SIG-M5 (cell line): ENCODE data around the gene ZNF565.
"Not testable (repeated sequence)": the region's sequence is repeated elsewhere in the genome, so short reads cannot be mapped to it uniquely, and the experiment has no call there.

Source experiments
- DNase-seq: peaks from one replicate; lab custom pipeline; 2025; lab: John Stamatoyannopoulos, UW

The ZNF565 gene

GRCh38 chr19:36210497-36210896 lies 4.0 kb downstream of the ZNF565 start:
- DNase-seq: no peak

- DNase-seq: no peak
Observed at GRCh38 chr19:36209372-36209771, 5.1 kb downstream of the ZNF565 start.

- no peak for DNase-seq
Observed at GRCh38 chr19:36207605-36208252, 6.7 kb downstream of the ZNF565 start.

DNA sequence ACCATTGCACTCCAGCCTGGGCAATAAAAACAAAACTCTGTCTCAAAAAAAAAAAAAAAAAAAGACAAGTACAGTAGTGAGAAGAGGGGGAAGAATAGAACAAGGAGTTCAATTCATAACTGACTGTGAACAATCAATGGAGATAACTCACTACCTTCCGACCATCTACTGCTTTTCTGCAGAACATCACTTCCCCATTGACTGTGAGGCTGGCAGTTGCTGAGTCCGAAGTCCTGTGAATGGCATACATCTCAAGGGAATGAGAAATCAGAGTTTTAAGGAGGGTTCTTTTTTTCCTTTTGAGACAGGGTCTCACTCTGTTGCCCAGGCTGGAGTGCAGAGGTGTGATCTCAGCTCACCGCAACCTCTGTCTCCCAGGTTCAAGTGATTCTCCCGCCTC lies 11.2 kb downstream of the ZNF565 start:
- no peak for DNase-seq

DNA sequence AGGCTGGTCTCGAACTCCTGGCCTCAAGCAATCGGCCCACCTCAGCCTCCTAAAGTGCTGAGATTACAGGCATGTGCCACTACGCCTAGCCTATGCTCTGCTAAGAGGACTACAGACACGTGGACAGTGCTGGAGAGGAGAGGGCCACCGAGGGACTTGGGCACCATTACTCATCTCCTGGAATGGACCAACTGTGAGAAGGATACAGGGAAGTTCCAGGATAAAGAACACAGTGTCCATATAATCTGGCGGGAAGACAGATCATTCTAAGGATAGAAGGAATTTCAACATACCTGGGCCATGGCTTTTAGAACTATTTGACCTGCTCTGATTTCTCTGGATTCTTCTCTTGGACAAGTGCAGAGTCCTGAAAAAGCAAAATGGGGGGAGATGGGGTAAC lies 12.8 kb downstream of the ZNF565 start:
- DNase-seq: no peak

DNA sequence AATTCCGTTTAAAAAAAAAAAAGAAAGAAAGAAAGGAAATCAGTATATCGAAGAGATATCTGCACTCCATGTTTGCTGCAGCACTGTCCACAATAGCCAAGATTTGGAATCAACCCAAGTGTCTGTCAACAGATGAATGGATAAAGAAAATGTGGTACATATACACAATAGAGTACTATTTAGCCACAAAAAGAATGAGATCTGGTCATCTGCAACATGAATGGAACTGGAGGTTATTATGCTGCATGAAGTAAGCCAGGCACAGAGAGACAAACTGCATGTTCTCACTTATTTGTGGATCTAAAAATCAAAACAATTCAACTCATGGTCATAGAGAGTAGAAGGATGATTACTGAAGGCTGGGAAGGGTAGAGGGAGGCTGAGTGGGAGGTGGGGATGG lies 16.3 kb downstream of the ZNF565 start:
- DNase-seq: no peak

GRCh38 chr19:36196249-36196648 lies 18.2 kb downstream of the ZNF565 start:
- no peak for DNase-seq

DNA sequence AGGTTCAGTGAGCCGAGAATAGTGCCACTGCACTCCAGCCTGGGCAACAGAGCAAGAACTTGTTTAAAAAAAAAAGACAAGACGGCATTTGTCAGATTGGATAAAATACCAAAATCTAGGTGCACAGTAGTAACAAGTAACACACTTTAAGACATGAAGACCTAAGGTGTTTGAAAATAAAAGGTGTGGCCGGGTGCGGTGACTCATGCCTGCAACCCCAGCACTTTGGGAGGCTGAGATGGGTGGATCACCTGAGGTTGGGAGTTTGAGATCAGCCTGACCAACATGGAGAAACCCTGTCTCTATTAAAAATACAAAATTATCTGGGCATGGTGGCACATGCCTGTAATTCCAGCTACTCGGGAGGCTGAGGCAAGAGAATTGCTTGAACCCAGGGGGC lies 27.7 kb downstream of the ZNF565 start:
- not testable (repeated sequence) for DNase-seq

DNA sequence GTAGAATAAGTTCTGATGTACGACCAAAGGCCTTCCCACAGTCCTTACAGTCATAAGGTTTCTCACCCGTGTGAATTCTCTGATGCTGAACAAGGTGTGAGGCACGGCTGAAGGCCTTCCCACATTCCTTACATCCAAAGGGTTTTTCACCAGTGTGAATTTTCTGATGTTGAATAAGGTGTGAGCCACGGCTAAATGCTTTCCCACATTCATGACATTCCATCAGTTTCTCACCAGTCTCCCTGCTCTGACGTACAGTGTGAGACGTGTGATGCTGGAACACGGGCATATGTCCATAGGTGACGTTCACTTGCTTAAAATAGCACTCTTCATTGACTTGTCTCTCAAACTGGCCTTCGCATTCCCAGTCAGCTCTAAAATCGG lies 31.2 kb downstream of the ZNF565 start:
- DNase-seq: no peak

- DNase-seq: no peak
Observed at GRCh38 chr19:36182612-36183244, 31.7 kb downstream of the ZNF565 start.

GRCh38 chr19:36179077-36179476 lies 35.4 kb downstream of the ZNF565 start:
- not testable (repeated sequence) for DNase-seq

DNA sequence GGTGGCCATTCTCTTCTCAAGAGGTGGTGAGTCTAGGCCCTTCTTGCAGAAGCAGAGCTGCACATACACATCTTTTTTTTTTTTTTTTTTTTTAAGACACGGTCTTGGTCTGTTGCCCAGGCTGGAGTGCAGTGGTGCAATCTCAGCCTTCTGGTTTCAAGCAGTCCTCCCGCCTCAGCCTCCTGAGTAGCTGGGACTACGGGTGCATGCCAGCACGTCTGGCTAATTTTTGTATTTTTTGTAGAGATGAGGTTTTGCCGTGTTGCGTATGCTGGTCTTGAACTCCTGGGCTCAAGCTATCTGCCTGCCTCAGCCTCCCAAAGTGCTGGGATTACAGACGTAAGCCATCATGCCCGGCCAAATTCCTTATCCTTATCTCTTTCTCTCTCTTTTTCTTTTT lies 40.6 kb downstream of the ZNF565 start:
- DNase-seq: not testable (repeated sequence)

DNA sequence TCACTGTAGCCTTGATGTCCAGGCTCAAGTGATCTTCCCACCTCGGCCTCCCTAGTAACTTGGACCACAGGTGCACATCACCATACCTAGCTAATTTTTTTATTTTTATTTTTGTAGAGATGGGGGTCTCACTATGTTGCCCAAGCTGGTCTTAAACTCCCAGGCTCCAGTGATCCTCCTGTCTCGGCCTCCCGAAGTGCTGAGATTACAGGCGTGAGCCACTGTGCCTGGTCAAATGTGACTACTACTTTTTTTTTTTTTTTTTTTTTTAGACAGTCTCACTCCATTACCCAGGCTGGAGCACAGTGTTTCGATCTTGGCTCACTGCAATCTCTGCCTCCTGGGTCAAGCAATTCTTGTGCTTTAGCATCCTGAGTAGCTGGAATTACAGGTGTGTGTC lies 41.6 kb downstream of the ZNF565 start:
- DNase-seq: no peak

DNA sequence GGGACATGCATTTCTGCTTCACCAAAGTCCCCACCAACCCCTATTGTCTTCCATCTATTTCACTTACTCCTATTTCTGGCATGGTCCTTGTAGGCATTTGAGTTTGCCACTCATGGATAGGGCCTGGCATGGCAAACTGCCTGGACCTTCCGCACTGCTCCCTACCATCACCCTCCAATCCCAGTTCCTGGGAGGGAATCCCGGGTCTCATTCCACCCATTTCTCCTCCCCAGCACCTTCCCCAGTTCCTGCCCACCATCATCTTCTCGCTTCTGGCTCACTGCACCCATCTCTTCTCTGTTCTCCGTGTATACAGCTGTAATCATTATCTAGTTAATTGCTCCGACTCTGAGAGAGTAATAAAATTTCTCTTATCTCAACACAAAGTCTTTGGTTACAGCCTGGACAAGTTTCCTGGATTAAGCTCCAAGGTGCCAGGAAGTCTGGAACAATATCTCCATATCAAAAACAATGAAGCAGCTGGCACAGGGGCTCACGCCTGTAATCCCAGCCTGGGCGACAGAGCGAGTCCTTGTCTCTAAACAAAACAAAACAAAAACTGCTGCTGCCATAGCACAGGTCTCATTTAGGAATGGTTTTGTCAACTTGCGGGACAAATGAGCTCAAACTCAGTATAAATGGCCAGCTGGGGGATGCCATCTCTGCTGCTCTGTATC lies 45.2 kb downstream of the ZNF565 start:
- no peak for DNase-seq

DNA sequence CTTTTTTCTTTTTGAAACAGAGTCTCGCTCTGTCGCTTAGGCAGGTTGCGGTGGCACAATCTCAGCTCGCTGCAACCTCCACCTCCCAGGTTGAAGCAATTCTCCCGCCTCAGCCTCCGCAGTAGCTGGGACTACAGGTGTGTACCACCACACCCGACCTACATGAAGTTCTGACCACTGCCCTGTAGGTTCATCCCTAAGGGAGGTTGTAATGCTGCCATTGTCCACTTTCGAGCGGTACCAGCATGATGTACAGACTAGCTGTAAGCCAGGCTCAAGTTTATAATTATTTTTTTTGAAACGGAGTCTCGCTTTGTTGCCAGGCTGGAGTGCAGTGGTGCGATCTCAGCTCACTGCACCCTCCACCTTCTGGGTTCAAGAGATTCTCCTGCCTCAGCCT lies 50.7 kb downstream of the ZNF565 start:
- DNase-seq: no peak

DNA sequence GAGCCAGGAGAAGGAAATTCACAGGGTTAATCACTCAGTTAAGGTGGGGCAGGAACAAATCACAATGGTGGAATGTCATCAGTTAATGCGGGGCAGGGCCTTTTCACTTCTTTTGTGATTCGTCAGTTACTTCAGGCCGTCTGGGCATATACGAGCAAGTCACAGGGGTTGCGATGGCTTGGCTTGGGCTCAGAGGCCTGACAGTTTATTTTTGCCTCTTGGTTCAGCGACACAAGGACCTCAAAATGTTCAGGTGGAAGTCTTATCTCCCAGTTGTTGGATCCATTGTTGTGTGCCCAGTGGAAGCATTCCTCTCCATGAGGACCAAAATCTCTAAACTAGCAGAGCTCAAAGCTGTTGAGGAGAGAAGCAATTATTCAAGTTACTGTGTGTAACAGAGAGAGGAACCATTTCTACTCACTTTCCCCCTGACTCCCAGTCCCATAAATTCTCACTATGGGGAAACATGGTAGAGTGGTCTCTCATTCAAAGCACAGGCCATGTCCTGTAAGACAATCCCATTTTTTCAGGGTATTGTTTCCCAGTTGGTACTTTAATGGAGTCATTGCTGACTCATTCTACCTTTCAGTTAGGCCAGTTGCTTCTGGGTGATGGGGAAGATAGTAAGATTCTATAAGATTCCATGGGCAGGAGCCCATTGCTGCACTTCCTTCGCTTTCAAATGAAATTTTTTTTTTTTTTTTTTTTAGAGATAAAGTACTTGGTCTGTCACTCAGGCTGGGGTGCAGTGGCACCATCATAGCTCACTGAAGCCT lies 53.5 kb downstream of the ZNF565 start:
- DNase-seq: no peak

- DNase-seq: no peak
Observed at GRCh38 chr19:36153126-36153525, 61.3 kb downstream of the ZNF565 start.

- no peak for DNase-seq
Observed at GRCh38 chr19:36152352-36153091, 61.9 kb downstream of the ZNF565 start, which contains the start of gene COX7A1. Gene COX7A1, minus strand, starts transcription at chr19:36152447. Its CDS starts 40 bp downstream, at chr19:36152407.

DNA sequence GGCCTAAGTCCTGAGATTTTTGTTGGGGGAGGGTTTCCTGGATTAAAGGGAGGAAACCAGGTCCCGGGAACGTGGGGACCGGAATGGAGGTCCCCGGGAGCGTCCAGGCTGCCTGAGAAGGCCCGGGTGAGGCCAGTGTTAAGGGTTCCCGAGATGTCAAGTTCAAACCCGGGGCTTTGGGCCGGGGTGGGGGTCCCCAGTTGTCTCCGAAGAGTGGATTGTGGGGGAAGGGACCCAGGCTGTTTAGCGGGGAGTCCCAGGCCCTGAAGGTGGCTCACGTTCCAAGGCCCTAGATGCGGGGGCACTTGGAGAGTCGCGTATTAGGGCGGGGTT lies 62.5 kb downstream of the ZNF565 start:
- DNase-seq: no peak

DNA sequence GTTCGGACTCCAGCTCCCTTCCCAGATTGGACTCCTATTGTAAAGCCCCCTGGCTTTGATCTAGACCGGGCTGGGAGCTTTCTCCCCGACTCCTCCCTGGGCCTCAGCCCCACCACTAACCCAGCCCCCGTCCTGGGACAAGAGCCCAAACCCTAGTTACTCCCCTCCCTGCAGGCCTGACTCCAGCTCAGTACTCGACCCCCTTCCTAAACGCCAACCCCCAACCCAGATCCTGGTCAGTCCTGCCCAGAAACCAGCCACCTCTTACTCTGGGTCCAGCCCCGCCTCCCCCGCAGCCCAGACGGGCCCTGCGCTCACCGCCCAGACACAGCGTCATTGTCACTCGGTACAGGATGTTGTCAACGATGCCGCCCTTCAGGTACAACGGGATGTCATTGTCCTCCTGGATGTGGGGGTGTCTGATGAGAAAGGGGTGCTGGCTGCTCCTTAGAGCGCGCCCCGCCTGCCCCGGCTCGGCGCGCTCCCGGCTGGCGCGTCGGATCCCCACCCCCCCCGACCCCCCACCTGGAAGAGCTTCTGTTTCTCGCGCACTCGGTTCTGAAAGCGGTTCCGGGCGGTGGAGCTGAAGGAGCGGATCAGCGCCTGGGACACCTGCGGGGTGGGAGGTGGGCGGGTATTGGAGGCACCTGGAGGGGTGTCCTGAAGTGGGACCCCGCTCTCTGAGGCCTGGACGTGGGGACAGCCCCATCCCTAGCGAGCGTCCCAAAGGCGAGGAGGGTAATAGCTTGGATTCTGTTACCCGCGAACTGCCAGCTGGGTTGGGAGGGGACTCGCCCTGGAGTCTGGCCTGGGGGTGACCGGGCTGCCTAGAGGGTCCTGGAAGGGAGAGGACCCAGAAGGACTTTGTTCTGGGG lies 63.1 kb downstream of the ZNF565 start:
- DNase-seq: no peak

GRCh38 chr19:36150586-36150985 lies 63.9 kb downstream of the ZNF565 start:
- DNase-seq: no peak
